Neural cell (in vitro differentiated cells): ENCODE results near the gene LAIR2. TPM values are rescaled to one million over a fixed set of nuclear protein-coding genes. Genes with fewer than 3 reads are reported as not detected.

Source experiments
- H2AFZ ChIP-seq: fragments of 200-600, 300-800 bp; sonication (generic), shearing (Covaris generic); 2 replicates; pipeline ENCODE4 v1.6.0; 2014; ENCODE audit warnings: low read depth, mild to moderate bottlenecking, antibody characterized with exemption, low read length, moderate library complexity
- H3F3A ChIP-seq: fragments of 200-600 bp; shearing (Covaris generic); 2 replicates; pipeline ENCODE4 v1.6.1; 2016; ENCODE audit warnings: mild to moderate bottlenecking, moderate library complexity, mixed read lengths, antibody characterized with exemption, low read length; ENCODE audit not compliant: insufficient read depth, poor library complexity, severe bottlenecking
- H3K27ac ChIP-seq: fragments of 200-600, 300-800 bp; sonication (generic), shearing (Covaris generic); 2 replicates; pipeline ENCODE4 v1.5.1; 2014; ENCODE audit warnings: mild to moderate bottlenecking, low read length, moderate library complexity
- H3K27me3 ChIP-seq: fragments of 300-800, 200-600 bp; sonication (generic), shearing (Covaris generic); 2 replicates; pipeline ENCODE4 v1.6.0; 2014; ENCODE audit warnings: mild to moderate bottlenecking, low read depth, low read length, moderate library complexity; ENCODE audit not compliant: insufficient read depth
- H3K36me3 ChIP-seq: fragments of 300-800, 200-600 bp; sonication (generic), shearing (Covaris generic); 2 replicates; pipeline ENCODE4 v1.5.1; 2014; ENCODE audit warnings: mild to moderate bottlenecking, antibody characterized with exemption, low read length, moderate library complexity; ENCODE audit not compliant: insufficient read depth
- H3K4me2 ChIP-seq: fragments of 300-800, 200-600 bp; sonication (generic), shearing (Covaris generic); 2 replicates; pipeline ENCODE4 v1.6.0; 2014; ENCODE audit warnings: mild to moderate bottlenecking, low read length
- H3K4me3 ChIP-seq: fragments of 300-800, 200-600 bp; sonication (generic), shearing (Covaris generic); 2 replicates; pipeline ENCODE4 v1.5.1; 2014; ENCODE audit warnings: mild to moderate bottlenecking, low read length, moderate library complexity
- H3K79me2 ChIP-seq: fragments of 200-600 bp; shearing (Covaris generic); replicated peaks from 2 replicates; pipeline ENCODE4 v1.6.0; 2014; ENCODE audit warnings: mild to moderate bottlenecking, low read length, moderate library complexity; ENCODE audit not compliant: insufficient read depth
- H3K9ac ChIP-seq: fragments of 300-800, 200-600 bp; sonication (generic), shearing (Covaris generic); 2 replicates; pipeline ENCODE4 v1.6.1; 2016; ENCODE audit warnings: mild to moderate bottlenecking, low read length, mixed read lengths
- H3K9me2 ChIP-seq: fragments of 200-600 bp; shearing (Covaris generic); 2 replicates; pipeline ENCODE4 v1.6.1; 2016; ENCODE audit warnings: mild to moderate bottlenecking, low read length, mixed read lengths; ENCODE audit not compliant: insufficient read depth
- H3K9me3 ChIP-seq: fragments of 200-600, 300-800 bp; sonication (generic), shearing (Covaris generic); 2 replicates; pipeline ENCODE4 v1.6.1; 2016; ENCODE audit warnings: mild to moderate bottlenecking, mixed run types, low read length, moderate library complexity, mixed read lengths
- H4K20me1 ChIP-seq: fragments of 200-600 bp; shearing (Covaris generic); 2 replicates; pipeline ENCODE4 v1.6.1; 2016; ENCODE audit warnings: mild to moderate bottlenecking, mixed run types; ENCODE audit not compliant: insufficient read depth
- CTCF ChIP-seq: fragments of 450-650 bp; IDR thresholded peaks from 2 replicates; pipeline ENCODE4 v1.5.1; 2014; ENCODE audit warnings: antibody characterized with exemption, mild to moderate bottlenecking, moderate library complexity; ENCODE audit not compliant: poor library complexity, severe bottlenecking
- EP300 ChIP-seq: fragments of 450-650 bp; conservative IDR thresholded peaks from 2 replicates; pipeline ENCODE4 v1.6.1; 2014; ENCODE audit warnings: antibody characterized with exemption, mild to moderate bottlenecking, moderate library complexity; ENCODE audit not compliant: poor library complexity, severe bottlenecking
- EZH2 ChIP-seq: fragments of 200-600, 300-800 bp; shearing (Covaris generic), sonication (generic); IDR thresholded peaks from 2 replicates; pipeline ENCODE4 v1.6.1; 2014; ENCODE audit warnings: antibody characterized with exemption, low read length, borderline replicate concordance, mild to moderate bottlenecking; ENCODE audit not compliant: insufficient read depth, poor library complexity, severe bottlenecking
- MXI1 ChIP-seq: fragments of 450-650 bp; conservative IDR thresholded peaks from 2 replicates; pipeline ENCODE4 v1.6.1; 2014; ENCODE audit warnings: antibody characterized with exemption, mild to moderate bottlenecking; ENCODE audit not compliant: poor library complexity, severe bottlenecking
- POLR2AphosphoS5 ChIP-seq: IDR thresholded peaks from 2 replicates; pipeline ENCODE4 v1.6.1; 2012
- RAD21 ChIP-seq: fragments of 450-650 bp; conservative IDR thresholded peaks from 2 replicates; pipeline ENCODE4 v1.6.1; 2014; ENCODE audit warnings: antibody characterized with exemption, mild to moderate bottlenecking, moderate library complexity
- REST ChIP-seq: IDR thresholded peaks from 2 replicates; pipeline ENCODE4 v1.6.1; 2012; ENCODE audit warnings: borderline replicate concordance
- SMC3 ChIP-seq: fragments of 450-650 bp; conservative IDR thresholded peaks from 2 replicates; pipeline ENCODE4 v1.6.1; 2014; ENCODE audit warnings: antibody characterized with exemption, mild to moderate bottlenecking, moderate library complexity; ENCODE audit not compliant: poor library complexity
- TAF1 ChIP-seq: IDR thresholded peaks from 2 replicates; pipeline ENCODE4 v1.6.1; 2012; ENCODE audit warnings: low read depth
- polyA plus RNA-seq: library from polyadenylated mRNA; depleted of rRNA; stranded (reverse); fragments of >200 nt; gene quantifications from 2 replicates; pipeline ENCODE4 v1.2.3, GENCODE V29; 2014

LAIR2 gene
- polyA plus RNA-seq, 1 donor from 2014 or later, result not detected

GRCh38 chr19:54480051-54480450, 22.6 kb upstream of the LAIR2 start:
- no peak overlapping the region for H2AFZ ChIP-seq
- no peaks in the 10 kb centered on the region for H4K20me1 ChIP-seq
- no peaks in the 10 kb centered on the region for H3K79me2 ChIP-seq
- TF ChIP-seq CTCF (no peak), TAF1 (no peak)
- no peaks in the 10 kb centered on the region for H3K27me3 ChIP-seq
- H3F3A ChIP-seq, result no peaks in the 10 kb centered on the region
- no peak overlapping the region for H3K9ac ChIP-seq
- H3K4me3 ChIP-seq, result no peak overlapping the region
- no peaks in the 10 kb centered on the region for H3K9me3 ChIP-seq
- H3K27ac ChIP-seq, result no peak overlapping the region
- H3K9me2 ChIP-seq, result no peaks in the 10 kb centered on the region
- H3K36me3 ChIP-seq, result no peaks in the 10 kb centered on the region
- no peak overlapping the region for H3K4me2 ChIP-seq

GRCh38 chr19:54481326-54481930, 21.2 kb upstream of the LAIR2 start:
- Histone ChIP-seq H3K27me3 (no peaks in the 10 kb centered on the region), H3K36me3 (no peaks in the 10 kb centered on the region), H3K9ac (no peak overlapping the region), H3K9me2 (no peaks in the 10 kb centered on the region), H3K4me3 (peak overlapping the region; percentile 33), H3K4me2 (no peak overlapping the region), H3K27ac (no peak overlapping the region), H3K9me3 (no peaks in the 10 kb centered on the region), H3K79me2 (no peaks in the 10 kb centered on the region), H4K20me1 (no peaks in the 10 kb centered on the region), H2AFZ (no peak overlapping the region), H3F3A (no peaks in the 10 kb centered on the region)
- TF ChIP-seq EZH2, result no peak
- peak; percentile 78 for TF ChIP-seq CTCF
- TF ChIP-seq RAD21, result peak; percentile 68
- TF ChIP-seq SMC3, result peak; percentile 66

- Histone ChIP-seq H3K27me3 (no peaks in the 10 kb centered on the region), H3K9ac (no peak overlapping the region), H3K27ac (no peak overlapping the region), H2AFZ (no peak overlapping the region), H3K79me2 (no peaks in the 10 kb centered on the region), H4K20me1 (no peaks in the 10 kb centered on the region), H3K9me3 (no peaks in the 10 kb centered on the region), H3K9me2 (no peaks in the 10 kb centered on the region), H3K4me2 (no peak overlapping the region), H3K4me3 (no peak overlapping the region), H3K36me3 (no peaks in the 10 kb centered on the region), H3F3A (no peaks in the 10 kb centered on the region)
- TF ChIP-seq MXI1, result no peak
- TF ChIP-seq EP300, result no peak
- no peak for TF ChIP-seq EZH2
- no peak for TF ChIP-seq CTCF
- TF ChIP-seq RAD21, result no peak
- TF ChIP-seq SMC3, result no peak
- no peak for TF ChIP-seq POLR2AphosphoS5
- TF ChIP-seq TAF1, result no peak
- TF ChIP-seq REST, result no peak
Measured at GRCh38 chr19:54482889-54483288, 19.7 kb upstream of the LAIR2 start.
